Measurements from ENCODE around the gene GLT1D1. TPM values are rescaled to one million over a fixed set of nuclear protein-coding genes. Genes with fewer than 3 reads are reported as not detected.

The GLT1D1 gene
- total RNA-seq, 2 experiments from 2014 or later, result 0.27 to 0.30 TPM

- DNase-seq, result no peak
- H3K9me3 Mint-ChIP-seq, result peaks cover 5% of the 10 kb centered on the region
Observed at GRCh38 chr12:128995619-128996018, 142.3 kb downstream of the GLT1D1 start.

GRCh38 chr12:129001826-129002225 is 148.5 kb downstream of the GLT1D1 start:
- Mint-ChIP-seq H3K4me1 (no peaks in the 10 kb centered on the region), H3K36me3 (no peaks in the 10 kb centered on the region), H3K27ac (no peak overlapping the region), H3K9me3 (peaks cover 12% of the 10 kb centered on the region), H3K4me3 (no peak overlapping the region), H3K27me3 (no peaks in the 10 kb centered on the region)
- DNase-seq, result no peak

More at GRCh38 chr12:128995619-128996018, 142.3 kb downstream of the GLT1D1 start:
- no peaks in the 10 kb centered on the region for H3K27me3 Mint-ChIP-seq
- H3K36me3 Mint-ChIP-seq, result no peaks in the 10 kb centered on the region
- no peak overlapping the region for H3K4me3 Mint-ChIP-seq
- no peaks in the 10 kb centered on the region for H3K4me1 Mint-ChIP-seq
- no peak overlapping the region for H3K27ac Mint-ChIP-seq

- DNase-seq, result no peak
- H3K4me3 Mint-ChIP-seq, result no peak overlapping the region
- no peaks in the 10 kb centered on the region for H3K36me3 Mint-ChIP-seq
- no peaks in the 10 kb centered on the region for H3K4me1 Mint-ChIP-seq
- H3K27me3 Mint-ChIP-seq, result no peaks in the 10 kb centered on the region
- peaks cover 9% of the 10 kb centered on the region for H3K9me3 Mint-ChIP-seq
- H3K27ac Mint-ChIP-seq, result no peak overlapping the region
Observed at GRCh38 chr12:129002427-129002826, 149.1 kb downstream of the GLT1D1 start.

GRCh38 chr12:129005416-129005815 is 152.1 kb downstream of the GLT1D1 start:
- H3K27ac Mint-ChIP-seq, result no peak overlapping the region
- peaks cover 3% of the 10 kb centered on the region for H3K27me3 Mint-ChIP-seq
- H3K9me3 Mint-ChIP-seq, result peaks cover 7% of the 10 kb centered on the region
- no peaks in the 10 kb centered on the region for H3K4me1 Mint-ChIP-seq
- no peaks in the 10 kb centered on the region for H3K36me3 Mint-ChIP-seq
- H3K4me3 Mint-ChIP-seq, result no peak overlapping the region
- no peak for DNase-seq

GRCh38 chr12:129005829-129006228 is 152.6 kb downstream of the GLT1D1 start:
- Mint-ChIP-seq H3K27me3 (peaks cover 3% of the 10 kb centered on the region), H3K9me3 (peaks cover 7% of the 10 kb centered on the region), H3K4me1 (no peaks in the 10 kb centered on the region), H3K27ac (no peak overlapping the region), H3K36me3 (no peaks in the 10 kb centered on the region), H3K4me3 (no peak overlapping the region)
- no peak for DNase-seq

- Mint-ChIP-seq H3K27me3 (peaks cover 3% of the 10 kb centered on the region), H3K4me3 (no peak overlapping the region), H3K9me3 (peaks cover 2% of the 10 kb centered on the region), H3K36me3 (no peaks in the 10 kb centered on the region), H3K27ac (no peak overlapping the region), H3K4me1 (no peaks in the 10 kb centered on the region)
- DNase-seq, result no peak
Observed at GRCh38 chr12:129009833-129010622, 156.8 kb downstream of the GLT1D1 start.

GRCh38 chr12:129016159-129016558 is 162.9 kb downstream of the GLT1D1 start:
- peaks cover 4% of the 10 kb centered on the region for H3K27me3 Mint-ChIP-seq

GRCh38 chr12:129025055-129025454 is 171.8 kb downstream of the GLT1D1 start:
- Mint-ChIP-seq H3K4me1 (no peaks in the 10 kb centered on the region), H3K36me3 (no peaks in the 10 kb centered on the region), H3K27ac (no peak overlapping the region), H3K27me3 (no peaks in the 10 kb centered on the region), H3K4me3 (no peak overlapping the region), H3K9me3 (peaks cover 7% of the 10 kb centered on the region)
- no peak for DNase-seq

More at GRCh38 chr12:129016159-129016558, 162.9 kb downstream of the GLT1D1 start:
- Mint-ChIP-seq H3K36me3 (no peaks in the 10 kb centered on the region), H3K9me3 (peaks cover 12% of the 10 kb centered on the region), H3K4me3 (no peak overlapping the region), H3K27ac (no peak overlapping the region), H3K4me1 (no peaks in the 10 kb centered on the region)
- DNase-seq, result no peak

GRCh38 chr12:129028844-129029243 is 175.6 kb downstream of the GLT1D1 start:
- Mint-ChIP-seq H3K27me3 (peaks cover 3% of the 10 kb centered on the region), H3K36me3 (no peaks in the 10 kb centered on the region), H3K27ac (no peak overlapping the region), H3K9me3 (peaks cover 2% of the 10 kb centered on the region), H3K4me1 (no peaks in the 10 kb centered on the region), H3K4me3 (no peak overlapping the region)
- DNase-seq, result no peak

Other genes with a start within 250 kb of the GLT1D1 start
- gene SLC15A4, start 29.5 kb upstream of the GLT1D1 start, total RNA-seq, result 10 to 100 TPM; 18.6 to 22.0 TPM

Data from activated naive CD8-positive, alpha-beta T cell treated with anti-CD3 and anti-CD28 coated beads for 36 hours (primary cell).